ENCODE measurements around the gene BUD23. TPM values are rescaled to one million over a fixed set of nuclear protein-coding genes. Genes with fewer than 3 reads are reported as not detected.
"Not testable (repeated sequence)": the region's sequence is repeated elsewhere in the genome, so short reads cannot be mapped to it uniquely, and the experiment has no call there.

BUD23 gene
- total and polyA plus RNA-seq, 10 donors, result 44.2 to 71.4 (median 54.6) TPM

GRCh38 chr7:73649576-73649975 is 33.8 kb upstream of the BUD23 start:
- intact Hi-C loops (cut with DNase I; ENCODE audit: low total_unique reads), result no loop called here
- TF ChIP-seq POLR2A (IDR thresholded peaks at IDR 0.05) (no peak), POLR2AphosphoS5 (IDR thresholded peaks at IDR 0.05) (no peak), CTCF (IDR thresholded peaks at IDR 0.05 in 8 of 11, conservative IDR thresholded peaks at IDR 0.05 in 3 of 11) (no peak)
- no peaks in the 10 kb centered on the region for H3K9me3 ChIP-seq
- DNase-seq, result no peak
- H3K4me3 ChIP-seq, result no peak overlapping the region
- H3K27ac ChIP-seq, result no peak overlapping the region
- peaks cover 0 to 100% (median 40%) of the 10 kb centered on the region in 7 donors for H3K27me3 ChIP-seq (replicated peaks in 1 of 7)
- 26 to 37% (median 33%) methylated on average over 9 of the region's 9 CpGs for WGBS, 5 donors
- H3K36me3 ChIP-seq, result no peaks in the 10 kb centered on the region
- peaks cover 3 to 25% (median 12%) of the 10 kb centered on the region in 6 donors for H3K4me1 ChIP-seq

GRCh38 chr7:73650524-73650923 is 32.9 kb upstream of the BUD23 start:
- H3K9me3 ChIP-seq, result no peaks in the 10 kb centered on the region
- peaks cover 0 to 91% (median 40%) of the 10 kb centered on the region in 7 donors for H3K27me3 ChIP-seq (replicated peaks in 1 of 7)
- H3K4me3 ChIP-seq, result no peak overlapping the region
- no peaks in the 10 kb centered on the region for H3K36me3 ChIP-seq
- 44 to 68% (median 53%) methylated on average over 5 of the region's 5 CpGs for WGBS, 5 donors
- intact Hi-C loops (cut with DNase I; ENCODE audit: low total_unique reads), result no loop called here
- peaks cover 3 to 24% (median 12%) of the 10 kb centered on the region in 6 donors for H3K4me1 ChIP-seq
- TF ChIP-seq CTCF (IDR thresholded peaks at IDR 0.05 in 8 of 11, conservative IDR thresholded peaks at IDR 0.05 in 3 of 11), result no peak
- no peak for TF ChIP-seq POLR2AphosphoS5 (IDR thresholded peaks at IDR 0.05)
- TF ChIP-seq POLR2A (IDR thresholded peaks at IDR 0.05), result no peak
- H3K27ac ChIP-seq, result no peak overlapping the region
- no peak for DNase-seq

GRCh38 chr7:73652541-73652949 is 30.9 kb upstream of the BUD23 start:
- DNase-seq, result no peak
- Histone ChIP-seq H3K4me3 (no peak overlapping the region), H3K4me1 (peaks cover 3 to 10% (median 6%) of the 10 kb centered on the region in 6 donors), H3K27me3 (replicated peaks in 1 of 7) (peaks cover 0 to 80% (median 31%) of the 10 kb centered on the region in 7 donors), H3K36me3 (no peaks in the 10 kb centered on the region), H3K27ac (no peak overlapping the region), H3K9me3 (no peaks in the 10 kb centered on the region)
- intact Hi-C loops (cut with DNase I; ENCODE audit: low total_unique reads), result no loop called here
- WGBS, 5 donors, result 79 to 91% (median 87%) methylated on average over 10 to 11 of the region's 11 CpGs
- TF ChIP-seq POLR2AphosphoS5 (IDR thresholded peaks at IDR 0.05) (no peak), POLR2A (IDR thresholded peaks at IDR 0.05) (no peak), CTCF (IDR thresholded peaks at IDR 0.05 in 8 of 11, conservative IDR thresholded peaks at IDR 0.05 in 3 of 11) (no peak)

- H3K4me3 ChIP-seq; intact Hi-C loops (cut with DNase I; ENCODE audit: low total_unique reads); H3K9me3 ChIP-seq; DNase-seq; H3K36me3 ChIP-seq; H3K27ac ChIP-seq; H3K4me1 ChIP-seq: not testable (repeated sequence)
- WGBS, 5 donors, result 83 to 91% (median 85%) methylated on average over 4 of the region's 4 CpGs
- peaks cover 0 to 57% (median 16%) of the 10 kb centered on the region in 7 donors for H3K27me3 ChIP-seq (replicated peaks in 1 of 7)
Measured at GRCh38 chr7:73655309-73655708, 28.1 kb upstream of the BUD23 start.

GRCh38 chr7:73659983-73660382 is 23.4 kb upstream of the BUD23 start:
- Histone ChIP-seq H3K4me3 (no peak overlapping the region), H3K27me3 (replicated peaks in 1 of 7) (peaks cover 0 to 60% (median 0%) of the 10 kb centered on the region in 7 donors), H3K9me3 (peaks cover 0 to 8% (median 6%) of the 10 kb centered on the region in 8 donors), H3K27ac (no peak overlapping the region), H3K36me3 (no peaks in the 10 kb centered on the region), H3K4me1 (no peaks in the 10 kb centered on the region)
- WGBS, 5 donors, result 63 to 72% (median 66%) methylated on average over 8 of the region's 8 CpGs
- DNase-seq, result no peak
- no peak for TF ChIP-seq POLR2A (IDR thresholded peaks at IDR 0.05)
- no peak for TF ChIP-seq POLR2AphosphoS5 (IDR thresholded peaks at IDR 0.05)
- TF ChIP-seq CTCF (IDR thresholded peaks at IDR 0.05 in 8 of 11, conservative IDR thresholded peaks at IDR 0.05 in 3 of 11), result no peak
- intact Hi-C loops (cut with DNase I; ENCODE audit: low total_unique reads), result no loop called here

GRCh38 chr7:73660594-73660993 is 22.8 kb upstream of the BUD23 start:
- H3K9me3 ChIP-seq; H3K27ac ChIP-seq; H3K4me3 ChIP-seq; DNase-seq; H3K36me3 ChIP-seq; intact Hi-C loops (cut with DNase I; ENCODE audit: low total_unique reads); H3K4me1 ChIP-seq: not testable (repeated sequence)
- WGBS, 5 donors, result 62 to 80% (median 71%) methylated on average over 4 of the region's 4 CpGs
- H3K27me3 ChIP-seq (replicated peaks in 1 of 7), result peaks cover 0 to 66% (median 0%) of the 10 kb centered on the region in 7 donors

Data from spleen (tissue), 11 donors.